ENCODE data around the gene NAA80. TPM values are rescaled to one million over a fixed set of nuclear protein-coding genes. Genes with fewer than 3 reads are reported as not detected.

The NAA80 gene
- polyA plus RNA-seq, 3 donors: 2.3 to 21.3 (median 4.6) TPM

GRCh38 chr3:50333744-50334328, 34.6 kb upstream of the NAA80 start:
- Histone ChIP-seq H4K20me1 (ENCODE audit: insufficient read depth, low read length) (peaks cover 83% of the 10 kb centered on the region), H3K9me3 (replicated peaks in 1 of 2; ENCODE audit: control insufficient read depth in 1 of 2, insufficient read depth in 1 of 2, low read length in 2 of 2) (no peaks in the 10 kb centered on the region), H3K27ac (ENCODE audit: low read depth in 1 of 2, low read length in 2 of 2) (peak overlapping the region; percentile 39 to 84), H3K4me2 (replicated peaks; ENCODE audit: extremely low read depth, low read length, poor library complexity, severe bottlenecking) (no peak overlapping the region), H3K4me1 (ENCODE audit: control insufficient read depth in 1 of 2, insufficient read depth in 2 of 2, low read length in 2 of 2) (peaks cover 45 to 46% of the 10 kb centered on the region in 2 donors), H3K36me3 (replicated peaks in 1 of 2; ENCODE audit: control insufficient read depth in 1 of 2, insufficient read depth in 2 of 2, low read length in 2 of 2) (peaks cover 45 to 72% of the 10 kb centered on the region in 2 donors), H2AFZ (ENCODE audit: insufficient read depth, low read depth, low read length, poor library complexity, severe bottlenecking) (no peak overlapping the region), H3K27me3 (ENCODE audit: control insufficient read depth in 2 of 2, insufficient read depth in 2 of 2, low read length in 2 of 2) (no peaks in the 10 kb centered on the region), H3K79me2 (ENCODE audit: insufficient read depth, low read length) (peaks cover 86% of the 10 kb centered on the region), H3K4me3 (replicated peaks in 1 of 3; ENCODE audit: low read depth in 2 of 3, low read length in 3 of 3) (no peak overlapping the region), H3K9ac (ENCODE audit: insufficient read depth, low read length, poor library complexity, severe bottlenecking) (no peak overlapping the region)
- H3K4me1 Mint-ChIP-seq: peaks cover 36% of the 10 kb centered on the region
- peaks cover 0 to 1% (median 0%) of the 10 kb centered on the region in 3 donors for H3K27me3 Mint-ChIP-seq (ENCODE audit: low read depth in 3 of 3)
- TF ChIP-seq CTCF (IDR thresholded peaks at IDR 0.05): no peak
- H3K4me3 Mint-ChIP-seq: no peak overlapping the region
- WGBS (ENCODE audit: insufficient coverage): 80% methylated on average over 6 of the region's 12 CpGs
- H3K27ac Mint-ChIP-seq: peak overlapping the region in 6 of 7 donors; percentile 26 to 86 (median 65)
- no peaks in the 10 kb centered on the region for H3K9me3 Mint-ChIP-seq
- DNase-seq: peak in 1 of 3 donors; percentile 82
- H3K36me3 Mint-ChIP-seq: peaks cover 50 to 77% of the 10 kb centered on the region in 2 donors
- intact Hi-C loops (cut with micrococcal nuclease): no loop called here

GRCh38 chr3:50331364-50331907, 32.2 kb upstream of the NAA80 start:
- H3K27ac ChIP-seq (ENCODE audit: low read depth in 1 of 2, low read length in 2 of 2): peak overlapping the region in 1 of 2 donors; percentile 11
- H3K27me3 ChIP-seq (ENCODE audit: control insufficient read depth in 2 of 2, insufficient read depth in 2 of 2, low read length in 2 of 2): no peaks in the 10 kb centered on the region
- peaks cover 88% of the 10 kb centered on the region for H4K20me1 ChIP-seq (ENCODE audit: insufficient read depth, low read length)
- peaks cover 47 to 76% of the 10 kb centered on the region in 2 donors for H3K36me3 Mint-ChIP-seq
- no peak overlapping the region for H3K27ac Mint-ChIP-seq
- H3K4me1 Mint-ChIP-seq: peaks cover 44% of the 10 kb centered on the region
- no peaks in the 10 kb centered on the region for H3K9me3 ChIP-seq (replicated peaks in 1 of 2; ENCODE audit: control insufficient read depth in 1 of 2, insufficient read depth in 1 of 2, low read length in 2 of 2)
- peaks cover 77% of the 10 kb centered on the region for H3K79me2 ChIP-seq (ENCODE audit: insufficient read depth, low read length)
- no peak overlapping the region for H3K4me3 ChIP-seq (replicated peaks in 1 of 3; ENCODE audit: low read depth in 2 of 3, low read length in 3 of 3)
- no peak for DNase-seq
- H3K9ac ChIP-seq (ENCODE audit: insufficient read depth, low read length, poor library complexity, severe bottlenecking): no peak overlapping the region
- intact Hi-C loops (cut with micrococcal nuclease): no loop called here
- peaks cover 45 to 69% of the 10 kb centered on the region in 2 donors for H3K36me3 ChIP-seq (replicated peaks in 1 of 2; ENCODE audit: control insufficient read depth in 1 of 2, insufficient read depth in 2 of 2, low read length in 2 of 2)
- no peak overlapping the region for H3K4me3 Mint-ChIP-seq
- TF ChIP-seq CTCF (IDR thresholded peaks at IDR 0.05): no peak
- WGBS (ENCODE audit: insufficient coverage): 96% methylated on average over 12 of the region's 19 CpGs
- no peak overlapping the region for H2AFZ ChIP-seq (ENCODE audit: insufficient read depth, low read depth, low read length, poor library complexity, severe bottlenecking)
- H3K9me3 Mint-ChIP-seq: no peaks in the 10 kb centered on the region
- H3K4me2 ChIP-seq (replicated peaks; ENCODE audit: extremely low read depth, low read length, poor library complexity, severe bottlenecking): no peak overlapping the region
- H3K27me3 Mint-ChIP-seq (ENCODE audit: low read depth in 3 of 3): peaks cover 0 to 1% (median 0%) of the 10 kb centered on the region in 3 donors
- peaks cover 45 to 52% of the 10 kb centered on the region in 2 donors for H3K4me1 ChIP-seq (ENCODE audit: control insufficient read depth in 1 of 2, insufficient read depth in 2 of 2, low read length in 2 of 2)
